Gastroesophageal sphincter (tissue), 3 donors: ENCODE measurements around the gene CEP112.

ENCODE experiments used
- CTCF ChIP-seq, 4 experiments: fragments of 200-600 bp in 2 of 4; fragments of 450-650 bp in 2 of 4; sonication (generic) in 1 of 4; IDR thresholded peaks; one replicate each; pipeline ENCODE4 v1.5.1; 2017 to 2019; ENCODE audit warnings: antibody characterized with exemption in 4 of 4, mild to moderate bottlenecking in 2 of 4, moderate library complexity in 2 of 4
- POLR2A ChIP-seq, 2 donors: fragments of 450-650 bp; IDR thresholded peaks; one replicate each; pipeline ENCODE4 v1.6.1; 2017; ENCODE audit warnings: antibody characterized with exemption in 2 of 2, mild to moderate bottlenecking in 2 of 2, moderate library complexity in 1 of 2
- POLR2AphosphoS5 ChIP-seq: sonication (generic); formaldehyde crosslinking; IDR thresholded peaks from one replicate; pipeline ENCODE4 v1.6.1; 2017; ENCODE audit warnings: antibody characterized with exemption

- TF ChIP-seq POLR2A (IDR thresholded peaks at IDR 0.05) (no peak), CTCF (IDR thresholded peaks at IDR 0.05) (no peak), POLR2AphosphoS5 (no peak)
Observed at GRCh38 chr17:65666876-65667321, 525.0 kb downstream of the CEP112 start.
